Omental fat pad (tissue), 4 donors: Measurements from ENCODE around the gene BACH2. TPM values are rescaled to one million over a fixed set of nuclear protein-coding genes. Genes with fewer than 3 reads are reported as not detected.

Source experiments
- ATAC-seq: fragments of 150-250 bp; one replicate; pipeline ENCODE4 v1.9.1; 2016; ENCODE audit warnings: mild to moderate bottlenecking, moderate library complexity; ENCODE audit not compliant: low FRiP score
- DNase-seq: peaks from one replicate; pipeline ENCODE4 v3.0.0-alpha.2; 2019; ENCODE audit warnings: low spot score
- CTCF ChIP-seq, 3 donors: fragments of 450-650 bp; IDR thresholded peaks; one replicate each; pipeline ENCODE4 v1.5.1; 2016 to 2017; ENCODE audit warnings: antibody characterized with exemption in 3 of 3, mild to moderate bottlenecking in 3 of 3, moderate library complexity in 2 of 3
- total RNA-seq, 4 donors: library from RNA; depleted of rRNA; stranded (reverse); fragments of >200 nt; gene quantifications; one replicate each; pipeline ENCODE4 v1.1.0, GENCODE V29; 2016

BACH2 gene
- total RNA-seq, 4 donors from 2014 or later, result 4.0 to 9.4 (median 7.0) TPM

GRCh38 chr6:90251295-90251992, 45.2 kb downstream of the BACH2 start:
- peak; percentile 76 for ATAC-seq
- DNase-seq, result no peak
- TF ChIP-seq CTCF (IDR thresholded peaks at IDR 0.05), result no peak

GRCh38 chr6:90250405-90250804, 46.2 kb downstream of the BACH2 start:
- no peak for ATAC-seq
- TF ChIP-seq CTCF (IDR thresholded peaks at IDR 0.05), result no peak
- DNase-seq, result no peak

- no peak for TF ChIP-seq CTCF (IDR thresholded peaks at IDR 0.05)
- ATAC-seq, result no peak
Measured at GRCh38 chr6:90249458-90249857, 47.2 kb downstream of the BACH2 start.

DNA sequence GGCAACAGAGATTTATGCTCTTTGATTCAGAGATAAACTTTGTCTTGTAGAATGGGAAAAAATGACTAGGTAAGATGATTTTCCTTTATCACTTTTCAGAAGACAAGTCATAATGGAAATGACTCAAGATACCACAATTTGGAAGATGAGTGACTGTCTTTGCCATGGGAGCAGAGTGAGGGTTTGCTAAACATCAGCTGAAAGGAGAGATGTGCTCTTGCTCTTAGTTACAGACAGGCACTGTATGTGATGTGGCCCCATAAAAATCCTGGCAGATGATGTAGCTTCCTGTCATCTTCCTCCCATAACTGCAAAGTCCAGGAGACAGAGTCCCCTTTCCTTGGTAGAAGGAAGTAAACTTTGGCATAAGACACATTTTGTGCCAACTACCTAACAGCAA, 47.6 kb downstream of the BACH2 start:
- DNase-seq (no peak), ATAC-seq (no peak)
- TF ChIP-seq CTCF (IDR thresholded peaks at IDR 0.05), result no peak

More at GRCh38 chr6:90249458-90249857, 47.2 kb downstream of the BACH2 start:
- DNase-seq, result no peak

DNA sequence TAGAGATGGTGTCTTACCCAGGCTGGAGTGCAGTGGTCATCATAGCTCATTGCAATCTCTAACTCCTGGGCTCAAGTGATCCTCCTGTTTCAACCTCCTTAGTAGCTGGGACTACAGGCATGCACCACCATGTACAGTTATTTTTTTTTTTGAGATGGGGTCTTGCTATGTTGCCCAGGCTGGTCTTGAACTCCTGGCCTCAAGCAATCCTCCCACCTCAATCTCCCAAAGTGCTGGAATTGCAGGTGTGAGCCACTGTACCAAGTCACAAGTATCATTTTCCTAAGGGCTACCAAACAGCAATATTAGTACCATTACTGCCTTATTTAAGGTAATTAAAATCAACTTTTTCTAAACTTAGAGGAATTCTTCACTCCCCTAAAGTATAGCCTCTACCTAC, 49.4 kb downstream of the BACH2 start:
- TF ChIP-seq CTCF (IDR thresholded peaks at IDR 0.05), result no peak
- ATAC-seq (no peak), DNase-seq (no peak)

DNA sequence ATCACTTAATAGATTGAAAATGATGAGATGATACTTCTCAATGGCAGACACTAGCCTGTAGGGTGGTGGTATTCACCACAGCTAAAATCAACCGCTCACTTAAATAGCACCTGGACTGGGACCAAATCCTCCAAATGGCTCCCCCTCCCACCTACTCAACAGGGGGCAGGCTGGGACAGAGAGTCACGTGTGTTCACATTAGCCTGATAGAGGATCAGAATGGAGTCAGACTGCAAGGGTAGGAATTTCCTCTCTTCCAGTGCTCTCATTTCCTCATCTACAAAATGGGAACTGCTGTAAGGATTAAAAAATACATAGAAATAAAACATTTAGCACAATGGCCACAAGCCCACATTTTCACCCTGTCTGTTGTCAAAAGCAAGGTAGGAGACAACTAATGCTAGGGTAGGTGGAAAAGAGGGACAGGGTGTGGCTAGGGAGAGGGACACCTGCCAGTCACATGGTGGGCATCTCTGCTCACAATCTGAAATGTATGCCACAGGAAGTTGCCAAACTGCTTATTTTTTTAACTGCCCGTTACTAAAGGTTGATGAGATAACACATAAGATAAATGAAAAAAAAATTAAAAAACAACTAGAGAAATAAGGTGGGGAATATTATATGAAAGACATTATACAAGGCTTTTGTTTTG, 55.3 kb downstream of the BACH2 start:
- DNase-seq (no peak), ATAC-seq (no peak)
- TF ChIP-seq CTCF (IDR thresholded peaks at IDR 0.05), result no peak
